Measurements from ENCODE around the gene TBC1D1.

TBC1D1 gene

GRCh38 chr4:37995299-37995821, 104.5 kb downstream of the TBC1D1 start:
- no peak for DNase-seq

- no peak for DNase-seq
Observed at GRCh38 chr4:37995981-37996775, 105.3 kb downstream of the TBC1D1 start.

- DNase-seq = no peak
Observed at GRCh38 chr4:37998226-37998625, 107.3 kb downstream of the TBC1D1 start.

GRCh38 chr4:37999000-37999716, 108.3 kb downstream of the TBC1D1 start:
- DNase-seq = no peak

- no peak for DNase-seq
Observed at GRCh38 chr4:37999965-38000364, 109.1 kb downstream of the TBC1D1 start.

GRCh38 chr4:38001927-38002326, 111.0 kb downstream of the TBC1D1 start:
- DNase-seq = no peak

GRCh38 chr4:38002451-38003071, 111.7 kb downstream of the TBC1D1 start:
- DNase-seq = no peak

GRCh38 chr4:38003102-38003501, 112.2 kb downstream of the TBC1D1 start:
- no peak for DNase-seq

- DNase-seq = no peak
Observed at GRCh38 chr4:38003628-38004027, 112.7 kb downstream of the TBC1D1 start.

GRCh38 chr4:38004062-38004461, 113.2 kb downstream of the TBC1D1 start:
- DNase-seq = no peak

- no peak for DNase-seq
Observed at GRCh38 chr4:38004887-38005286, 114.0 kb downstream of the TBC1D1 start.

GRCh38 chr4:38005637-38006036, 114.8 kb downstream of the TBC1D1 start:
- DNase-seq = no peak

GRCh38 chr4:38007645-38008044, 116.8 kb downstream of the TBC1D1 start:
- DNase-seq = no peak

GRCh38 chr4:38008571-38009021, 117.7 kb downstream of the TBC1D1 start:
- no peak for DNase-seq

- DNase-seq = no peak
Observed at GRCh38 chr4:38009421-38009820, 118.5 kb downstream of the TBC1D1 start.

GRCh38 chr4:38009949-38010348, 119.1 kb downstream of the TBC1D1 start:
- DNase-seq = no peak

- DNase-seq = no peak
Observed at GRCh38 chr4:38011511-38012162, 120.8 kb downstream of the TBC1D1 start.

- DNase-seq = no peak
Observed at GRCh38 chr4:38013461-38014366, 122.8 kb downstream of the TBC1D1 start.

GRCh38 chr4:38014421-38014852, 123.6 kb downstream of the TBC1D1 start:
- no peak for DNase-seq

- no peak for DNase-seq
Observed at GRCh38 chr4:38015886-38016515, 125.1 kb downstream of the TBC1D1 start.

GRCh38 chr4:38016698-38017097, 125.8 kb downstream of the TBC1D1 start:
- DNase-seq = no peak
